HCT116 (cell line): ENCODE data around the gene ZNF318. TPM values are rescaled to one million over a fixed set of nuclear protein-coding genes. Genes with fewer than 3 reads are reported as not detected.
"Not testable (repeated sequence)": the region's sequence is repeated elsewhere in the genome, so short reads cannot be mapped to it uniquely, and the experiment has no call there.

Experiments used
- ATAC-seq: fragments of 200-7000 bp; cut with Tn5 transposase; 2 replicates; pipeline ENCODE4 v1.9.1; 2020; ENCODE audit warnings: mild to moderate bottlenecking, moderate library complexity
- BruUV-seq: library from RNA; stranded (reverse); fragments of 400-500 nt; replicated peaks from 2 replicates; lab custom pipeline; 2021; lab: Mats Ljungman, UMichigan
- CTCF ChIA-PET: fragments of 300-600 bp; sonication (Branson Sonifier 250); formaldehyde crosslinking; loops from one replicate; lab custom pipeline; 2021; ENCODE audit warnings: antibody characterized with exemption; lab: Charles Lee
- POLR2A ChIA-PET: fragments of 300-600, 350-600 bp; sonication (Branson Sonifier 250); formaldehyde crosslinking; loops from one replicate; lab custom pipeline; 2021; ENCODE audit warnings: antibody characterized with exemption; lab: Charles Lee
- RAD21 ChIA-PET, 2 experiments: fragments of 300-600 bp; sonication (Branson Sonifier 250); formaldehyde crosslinking; loops; one replicate each; lab custom pipeline; 2023; ENCODE audit warnings: low total read pairs in 2 of 2; ENCODE audit not compliant: uncharacterized antibody in 2 of 2, unreplicated experiment in 2 of 2, low non-redundant PET in 1 of 2; lab: Charles Lee
- DNase-seq: peaks from one replicate; pipeline ENCODE4 v3.0.0-alpha.2; 2010; ENCODE audit warnings: low read depth, low spot score
- H2AFZ ChIP-seq: fragments of 200-600 bp; shearing (Covaris generic), sonication (generic); 2 replicates; pipeline ENCODE4 v1.6.1; 2017; ENCODE audit warnings: low read depth, mixed run types, mixed read lengths, antibody characterized with exemption, low read length; ENCODE audit not compliant: poor library complexity, severe bottlenecking
- H3K27ac ChIP-seq: 2 replicates; pipeline ENCODE4 v1.5.1; 2012; ENCODE audit warnings: low read depth, low read length
- H3K27me3 ChIP-seq: fragments of 200-600 bp; sonication (generic); 2 replicates; pipeline ENCODE4 v1.6.1; 2016; ENCODE audit warnings: mixed run types, low read length, mixed read lengths; ENCODE audit not compliant: insufficient read depth
- H3K36me3 ChIP-seq, 2 experiments: fragments of 200-500 bp in 1 of 2; fragments of 200-600 bp in 1 of 2; sonication (Bioruptor generic) in 1 of 2; sonication (generic) in 1 of 2; 2 replicates each; pipeline versions ENCODE4 v1.5.1 to v1.6.1; 2014 to 2016; ENCODE audit warnings: low read length in 2 of 2, inconsistent platforms in 1 of 2, mixed read lengths in 1 of 2, mixed run types in 1 of 2; ENCODE audit not compliant: insufficient read depth in 2 of 2, control insufficient read depth in 1 of 2
- H3K4me1 ChIP-seq, 2 experiments: fragments of 200-600 bp in 1 of 2; sonication (generic) in 1 of 2; 2 replicates each; pipeline versions ENCODE4 v1.5.1 to v1.6.1; 2012 to 2017; ENCODE audit warnings: low read length in 2 of 2, inconsistent platforms in 1 of 2, mild to moderate bottlenecking in 1 of 2, mixed read lengths in 1 of 2, mixed run types in 1 of 2, moderate library complexity in 1 of 2; ENCODE audit not compliant: insufficient read depth in 2 of 2, control insufficient read depth in 1 of 2
- H3K4me2 ChIP-seq: fragments of 200-600 bp; sonication (generic); 2 replicates; pipeline ENCODE4 v1.6.1; 2017; ENCODE audit warnings: mixed run types, low read length, mixed read lengths
- H3K4me3 ChIP-seq, 2 experiments: fragments of 200-600 bp in 1 of 2; sonication (generic) in 1 of 2; replicated peaks in 1 of 2; 2 replicates each; pipeline ENCODE4 v1.5.1; 2011 to 2016; ENCODE audit warnings: low read length in 2 of 2, control low read depth in 1 of 2, low read depth in 1 of 2, mild to moderate bottlenecking in 1 of 2, mixed read lengths in 1 of 2, mixed run types in 1 of 2
- H3K79me2 ChIP-seq: fragments of 200-600 bp; sonication (generic); 2 replicates; pipeline ENCODE4 v1.6.1; 2017; ENCODE audit warnings: mild to moderate bottlenecking, mixed run types, low read length, moderate library complexity, mixed read lengths; ENCODE audit not compliant: insufficient read depth
- H3K9ac ChIP-seq: fragments of 200-600 bp; sonication (generic); 2 replicates; pipeline ENCODE4 v1.6.1; 2016; ENCODE audit warnings: low read length, mixed read lengths
- H3K9me2 ChIP-seq: fragments of 200-600 bp; sonication (generic), shearing (Covaris generic); 2 replicates; pipeline ENCODE4 v1.6.1; 2017; ENCODE audit warnings: mixed run types, mild to moderate bottlenecking, moderate library complexity; ENCODE audit not compliant: insufficient read depth
- H3K9me3 ChIP-seq, 2 experiments: fragments of 200-500 bp in 1 of 2; fragments of 200-600 bp in 1 of 2; sonication (Bioruptor generic) in 1 of 2; sonication (generic) in 1 of 2; 2 replicates each; pipeline ENCODE4 v1.6.1; 2014 to 2017; ENCODE audit warnings: low read length in 2 of 2, mixed read lengths in 2 of 2, inconsistent platforms in 1 of 2, low read depth in 1 of 2, mild to moderate bottlenecking in 1 of 2, mixed run types in 1 of 2, moderate library complexity in 1 of 2; ENCODE audit not compliant: control insufficient read depth in 1 of 2, insufficient read depth in 1 of 2
- H4K20me1 ChIP-seq: fragments of 200-600 bp; sonication (generic), shearing (Covaris generic); 2 replicates; pipeline ENCODE4 v1.6.1; 2017; ENCODE audit warnings: mixed run types, mild to moderate bottlenecking, moderate library complexity; ENCODE audit not compliant: insufficient read depth
- CBX3 ChIP-seq: IDR thresholded peaks from 2 replicates; pipeline ENCODE4 v1.6.1; 2012; ENCODE audit warnings: low read depth
- CTCF ChIP-seq, 3 experiments: fragments of 200-600 bp in 1 of 3; sonication (generic) in 1 of 3; IDR thresholded peaks in 2 of 3; conservative IDR thresholded peaks in 1 of 3; 2 replicates each; pipeline ENCODE4 v1.5.1; 2012 to 2017; ENCODE audit warnings: low read depth in 2 of 3, low read length in 2 of 3, antibody characterized with exemption in 1 of 3, borderline replicate concordance in 1 of 3, control low read depth in 1 of 3, mild to moderate bottlenecking in 1 of 3, mixed read lengths in 1 of 3, mixed run types in 1 of 3, moderate library complexity in 1 of 3; ENCODE audit not compliant: insufficient read depth in 1 of 3
- EGR1 ChIP-seq: IDR thresholded peaks from 2 replicates; pipeline ENCODE4 v1.6.1; 2012; ENCODE audit warnings: low read depth
- ELF1 ChIP-seq: IDR thresholded peaks from 2 replicates; pipeline ENCODE4 v1.6.1; 2012; ENCODE audit warnings: low read depth, borderline replicate concordance
- POLR2AphosphoS5 ChIP-seq: IDR thresholded peaks from 2 replicates; pipeline ENCODE4 v1.6.1; 2011; ENCODE audit warnings: mild to moderate bottlenecking, low read depth, low read length, moderate library complexity
- RAD21 ChIP-seq: IDR thresholded peaks from 2 replicates; pipeline ENCODE4 v1.6.1; 2012; ENCODE audit warnings: low read depth, mild to moderate bottlenecking
- REST ChIP-seq: IDR thresholded peaks from 2 replicates; pipeline ENCODE4 v1.6.1; 2012; ENCODE audit warnings: low read depth
- SP1 ChIP-seq: IDR thresholded peaks from 2 replicates; pipeline ENCODE4 v1.6.1; 2012; ENCODE audit warnings: low read depth
- SRF ChIP-seq: IDR thresholded peaks from 2 replicates; pipeline ENCODE4 v1.6.1; 2012; ENCODE audit warnings: low read depth
- TCF7L2 ChIP-seq: IDR thresholded peaks from 2 replicates; pipeline ENCODE4 v1.7.0; 2011; ENCODE audit warnings: borderline replicate concordance, inconsistent platforms; ENCODE audit not compliant: insufficient read depth, insufficient read length; ENCODE audit errors: extremely low read depth
- intact Hi-C: fragments of 100-400 bp; cut with micrococcal nuclease; formaldehyde crosslinking; loops from 2 replicates; pipeline ENCODE4 v1.10.0; 2022
- total RNA-seq: library from RNA; stranded (reverse); gene quantifications from one replicate; pipeline ENCODE4 v1.2.1, GENCODE V29; 2021; ENCODE audit not compliant: unreplicated experiment

Gene ZNF318
- total RNA-seq, 1 experiment from 2014 or later, result 15.2 TPM

GRCh38 chr6:43370003-43370580, 645 bp upstream of the ZNF318 start:
- Histone ChIP-seq H3K9ac (peak overlapping the region; percentile 55), H3K4me2 (peak overlapping the region; percentile 97), H3K4me1 (peaks cover 11 to 19% of the 10 kb centered on the region in 2 experiments), H3K27ac (peak overlapping the region; percentile 45), H3K4me3 (peak overlapping the region; percentile 54 to 74)
- ATAC-seq, DNase-seq, H3K36me3 ChIP-seq, H3K27me3 ChIP-seq, intact Hi-C loops, H3K9me2 ChIP-seq, H4K20me1 ChIP-seq, H3K9me3 ChIP-seq, H2AFZ ChIP-seq, H3K79me2 ChIP-seq: not testable (repeated sequence)
- RAD21 ChIA-PET, result interaction anchor here in 1 of 2 experiments (0.7 kb wide), 1 partner anchor 143 kb away, joined by 3 read pairs; no protein-coding TSS in a partner anchor
- POLR2A ChIA-PET, result interaction anchor here (1.0 to 1.5 kb wide), 2 partner anchors 14 kb away, joined by 3 to 4 read pairs; no protein-coding TSS in a partner anchor
- TF ChIP-seq CBX3, result 0 out of 2 replicates have a peak, but pooled peaks have one; percentile 4
- CTCF ChIA-PET, result interaction anchor here (0.6 to 2.2 kb wide), 4 partner anchors 14 to 196 kb away, joined by 3 to 9 read pairs (median 6); no protein-coding TSS in a partner anchor
- BruUV-seq, result TSS peak; percentile 95

- Histone ChIP-seq H3K9ac (peak overlapping the region; percentile 70), H3K9me2 (no peaks in the 10 kb centered on the region), H3K36me3 (0 out of 4 replicates have a peak, but pooled peaks cover 0 to 2% of the 10 kb centered on the region in 2 experiments), H4K20me1 (no peaks in the 10 kb centered on the region), H3K4me2 (peak overlapping the region; percentile 97), H3K4me1 (peaks cover 11 to 19% of the 10 kb centered on the region in 2 experiments), H3K9me3 (no peaks in the 10 kb centered on the region), H3K27me3 (no peaks in the 10 kb centered on the region), H3K79me2 (peaks cover 8% of the 10 kb centered on the region; the same call in 1 of the 2 replicates), H3K27ac (peak overlapping the region; percentile 82), H2AFZ (no peak overlapping the region), H3K4me3 (peak overlapping the region; percentile 73 to 74)
- BruUV-seq, result TSS peak; percentile 58
- ChIA-PET RAD21 (interaction anchor here in 1 of 2 experiments (0.6 kb wide), 1 partner anchor 265 kb away, joined by 3 read pairs; no protein-coding TSS in a partner anchor), POLR2A (interaction anchor here (1.5 kb wide), 1 partner anchor 15 kb away, joined by 3 read pairs; no protein-coding TSS in a partner anchor), CTCF (interaction anchor here (0.9 to 1.4 kb wide), 2 partner anchors 13 to 30 kb away, joined by 6 to 9 read pairs; no protein-coding TSS in a partner anchor)
- no peak for DNase-seq
- peak; percentile 3; the same call in 1 of the 2 replicates for ATAC-seq
- intact Hi-C loops, result loop anchor here (10.0 kb wide), 1 partner anchor 136 kb away; no protein-coding TSS in a partner anchor
- TF ChIP-seq ELF1 (no peak), REST (no peak), EGR1 (no peak), CTCF (IDR thresholded peaks at IDR 0.05 in 2 of 3, conservative IDR thresholded peaks at IDR 0.05 in 1 of 3; ENCODE audit: borderline replicate concordance in 1 of 3, insufficient read depth in 1 of 3, low read depth in 2 of 3, low read length in 2 of 3) (no peak), SP1 (no peak), SRF (no peak), RAD21 (no peak), POLR2AphosphoS5 (no peak), TCF7L2 (no peak)
These were observed 937 bp downstream of the ZNF318 start for GRCh38 chr6:43368259-43369160.
